GM12878 (cell line): ENCODE results near the gene EEF1AKMT3. TPM values are rescaled to one million over a fixed set of nuclear protein-coding genes. Genes with fewer than 3 reads are reported as not detected.
A peak's percentile ranks its signal among the peaks of the same experiment; 100 is the strongest.

ENCODE experiments used
- BMI1 ChIP-seq: fragments of 450-650 bp; IDR thresholded peaks from 2 replicates; pipeline ENCODE4 v1.6.1; 2016; ENCODE audit warnings: mild to moderate bottlenecking, moderate library complexity, borderline replicate concordance
- CBX5 ChIP-seq: sonication (generic); IDR thresholded peaks from 2 replicates; pipeline ENCODE4 v1.6.1; 2016; ENCODE audit warnings: low read depth, moderate library complexity, mild to moderate bottlenecking, inconsistent platforms
- EED ChIP-seq: sonication (generic); IDR thresholded peaks from 2 replicates; pipeline ENCODE4 v1.6.1; 2016; ENCODE audit warnings: antibody characterized with exemption, low read depth
- GATAD2B ChIP-seq: fragments of 450-650 bp; conservative IDR thresholded peaks from 2 replicates; pipeline ENCODE4 v1.6.1; 2017; ENCODE audit warnings: low read depth, mild to moderate bottlenecking, moderate library complexity
- HDGF ChIP-seq: fragments of 450-650 bp; IDR thresholded peaks from 2 replicates; pipeline ENCODE4 v1.6.1; 2016; ENCODE audit warnings: antibody characterized with exemption
- HSF1 ChIP-seq: fragments of 150-350 bp; IDR thresholded peaks from 2 replicates; pipeline ENCODE4 v1.6.1; 2014; ENCODE audit warnings: mild to moderate bottlenecking, low read depth, low read length
- IKZF1 ChIP-seq: fragments of 450-650 bp; conservative IDR thresholded peaks from 2 replicates; pipeline ENCODE4 v1.6.1; 2017; ENCODE audit warnings: antibody characterized with exemption, mild to moderate bottlenecking
- IRF5 ChIP-seq: fragments of 450-650 bp; IDR thresholded peaks from 2 replicates; pipeline ENCODE4 v1.6.1; 2017; ENCODE audit warnings: borderline replicate concordance
- LARP7 ChIP-seq: fragments of 450-650 bp; IDR thresholded peaks from 2 replicates; pipeline ENCODE4 v1.6.1; 2017; ENCODE audit warnings: mild to moderate bottlenecking
- MEF2B ChIP-seq: fragments of 450-650 bp; IDR thresholded peaks from 2 replicates; pipeline ENCODE4 v1.6.1; 2018; ENCODE audit warnings: mild to moderate bottlenecking, moderate library complexity; ENCODE audit not compliant: partially characterized antibody, poor library complexity, severe bottlenecking
- NRF1 ChIP-seq: conservative IDR thresholded peaks from 2 replicates; pipeline ENCODE4 v1.6.1; 2011; ENCODE audit warnings: mild to moderate bottlenecking, low read depth, low read length, improper control_type of control experiment
- RAD51 ChIP-seq: fragments of 450-650 bp; IDR thresholded peaks from 2 replicates; pipeline ENCODE4 v1.6.1; 2016; ENCODE audit warnings: moderate library complexity, mild to moderate bottlenecking, inconsistent platforms
- RB1 ChIP-seq: fragments of 450-650 bp; formaldehyde crosslinking; IDR thresholded peaks from 2 replicates; pipeline ENCODE4 v1.6.1; 2017; ENCODE audit warnings: mild to moderate bottlenecking, borderline replicate concordance
- SIX5 ChIP-seq: IDR thresholded peaks from 2 replicates; pipeline ENCODE4 v1.6.1; 2011; ENCODE audit warnings: mild to moderate bottlenecking, low read depth, low read length, moderate library complexity; ENCODE audit not compliant: severe bottlenecking
- SMAD5 ChIP-seq: IDR thresholded peaks from 2 replicates; pipeline ENCODE4 v1.6.1; 2016; ENCODE audit warnings: antibody characterized with exemption, low read depth
- SRF ChIP-seq, 2 experiments: IDR thresholded peaks; 2 replicates each; pipeline ENCODE4 v1.6.1; 2011; ENCODE audit warnings: low read depth in 2 of 2, low read length in 2 of 2, mild to moderate bottlenecking in 1 of 2, moderate library complexity in 1 of 2
- STAT1 ChIP-seq: fragments of 450-650 bp; conservative IDR thresholded peaks from 2 replicates; pipeline ENCODE4 v1.6.1; 2014; ENCODE audit warnings: antibody characterized with exemption, mild to moderate bottlenecking
- SUZ12 ChIP-seq: fragments of 200-600 bp; sonication (generic); IDR thresholded peaks from one replicate; pipeline ENCODE4 v1.6.1; 2018; ENCODE audit warnings: antibody characterized with exemption, mild to moderate bottlenecking; ENCODE audit not compliant: unreplicated experiment
- TCF7 ChIP-seq: IDR thresholded peaks from 2 replicates; pipeline ENCODE4 v1.6.1; 2014; ENCODE audit warnings: antibody characterized with exemption, borderline replicate concordance
- WRNIP1 ChIP-seq: IDR thresholded peaks from 2 replicates; pipeline ENCODE4 v1.6.1; 2011; ENCODE audit warnings: low read depth, low read length, improper control_type of control experiment, borderline replicate concordance
- ZBED1 ChIP-seq: IDR thresholded peaks from 2 replicates; pipeline ENCODE4 v1.6.1; 2016; ENCODE audit warnings: borderline replicate concordance
- ZBTB40 ChIP-seq: fragments of 450-650 bp; IDR thresholded peaks from 2 replicates; pipeline ENCODE4 v1.6.1; 2016; ENCODE audit warnings: mild to moderate bottlenecking, moderate library complexity, borderline replicate concordance
- ZNF274 ChIP-seq: IDR thresholded peaks from one replicate; pipeline ENCODE4 v1.8.0; 2011; ENCODE audit not compliant: insufficient read length, insufficient read depth
- ZSCAN29 ChIP-seq: fragments of 450-650 bp; IDR thresholded peaks from 2 replicates; pipeline ENCODE4 v1.6.1; 2017; ENCODE audit warnings: mild to moderate bottlenecking, moderate library complexity
- ZZZ3 ChIP-seq: IDR thresholded peaks from 2 replicates; pipeline ENCODE4 v1.6.1; 2011; ENCODE audit warnings: low read depth; ENCODE audit not compliant: control insufficient read depth, insufficient read length
- polyA plus RNA-seq, 11 experiments: library from polyadenylated mRNA; depleted of rRNA in 4 of 11; unstranded in 6 of 11; stranded (reverse) in 5 of 11; fragments of >200 nt; fragmentation: Nextera tagmentation in 4 of 11; fragmentation: Illumina TruSeq in 1 of 11; extraction: Ambion mirVana in 4 of 11; extraction: Trizol in 1 of 11; gene quantifications; 1 replicate in 1 of 11; 2 replicates in 10 of 11; pipeline versions ENCODE4 v1.2.1 to v1.2.3, GENCODE V29; 2011 to 2016; ENCODE audit warnings: inconsistent platforms in 2 of 11, missing spikeins in 2 of 11, low read depth in 1 of 11
- total RNA-seq, 4 experiments: library from RNA; depleted of rRNA in 3 of 4; stranded (reverse); fragments of >200 nt in 3 of 4; fragmentation: Illumina TruSeq in 1 of 4; extraction: Trizol in 1 of 4; gene quantifications; 2 replicates each; pipeline versions ENCODE4 v1.2.1 to v1.2.3, GENCODE V29; 2013 to 2021

The EEF1AKMT3 gene
- total and polyA plus RNA-seq, 10 of the 15 experiments (the other 5 are each of a cell fraction or from before 2014, with no cell fraction given): 1.2 to 8.2 (median 3.5) TPM

- TF ChIP-seq SMAD5 (peak; percentile 56; the same call in 1 of the 2 replicates), HDGF (no peak; the same call in 1 of the 2 replicates), HSF1 (peak; percentile 64; the same call in 1 of the 2 replicates), LARP7 (peak; percentile 72), IKZF1 (peak; percentile 82), ZSCAN29 (no peak), SUZ12 (no peak), IRF5 (no peak), SIX5 (peak; percentile 64), ZNF274 (no peak), CBX5 (peak; percentile 61; the same call in 1 of the 2 replicates), EED (0 out of 2 replicates have a peak, but pooled peaks have one; percentile 17), RB1 (peak; percentile 80), BMI1 (no peak), SRF (IDR thresholded peaks at IDR 0.05; ENCODE audit: low read depth in 2 of 2, low read length in 2 of 2) (peak in 1 of 2 experiments; percentile 82; a peak in 1 of 4 replicates), WRNIP1 (no peak), STAT1 (peak; percentile 77; the same call in 1 of the 2 replicates), NRF1 (no peak), GATAD2B (peak; percentile 50; the same call in 1 of the 2 replicates), RAD51 (no peak), TCF7 (no peak), ZZZ3 (no peak), MEF2B (no peak), ZBTB40 (peak; percentile 36; the same call in 1 of the 2 replicates), ZBED1 (peak; percentile 52; the same call in 1 of the 2 replicates)
Measured at GRCh38 chr12:57782608-57783465, 10.4 kb downstream of the EEF1AKMT3 start, which contains the start of gene TSFM (continued).
